Transverse colon (tissue), 4 donors: ENCODE measurements around the gene GNPTAB. TPM values are rescaled to one million over a fixed set of nuclear protein-coding genes. Genes with fewer than 3 reads are reported as not detected.

ENCODE experiments used
- DNase-seq: peaks from one replicate; pipeline ENCODE4 v3.0.0-alpha.2; 2019
- H3K27ac ChIP-seq, 4 donors: fragments of 200-600 bp; sonication (generic); 2 replicates each; pipeline ENCODE4 v1.5.1; 2016 to 2018; ENCODE audit warnings: inconsistent platforms in 4 of 4
- H3K27me3 ChIP-seq: fragments of 200-600 bp; sonication (generic); 2 replicates; pipeline ENCODE4 v1.5.1; 2017; ENCODE audit warnings: inconsistent platforms
- H3K36me3 ChIP-seq, 4 donors: fragments of 200-600 bp; sonication (generic); 2 replicates each; pipeline ENCODE4 v1.5.1; 2017 to 2019; ENCODE audit warnings: inconsistent platforms in 4 of 4
- H3K4me1 ChIP-seq, 4 donors: fragments of 200-600 bp; sonication (generic); 2 replicates each; pipeline ENCODE4 v1.5.1; 2017 to 2020; ENCODE audit warnings: inconsistent platforms in 4 of 4
- H3K4me3 ChIP-seq, 4 donors: fragments of 200-600 bp; sonication (generic); 1 replicate in 1 of 4; 2 replicates in 3 of 4; pipeline versions ENCODE4 v1.5.1 to v1.6.1; 2017 to 2019; ENCODE audit warnings: inconsistent platforms in 4 of 4
- H3K9me3 ChIP-seq, 2 donors: fragments of 200-600 bp; sonication (generic); 2 replicates each; pipeline ENCODE4 v1.5.1; 2017 to 2019; ENCODE audit warnings: inconsistent platforms in 2 of 2
- CTCF ChIP-seq, 5 experiments: fragments of 200-600 bp in 3 of 5; fragments of 450-650 bp in 2 of 5; sonication (generic) in 3 of 5; IDR thresholded peaks; 1 replicate in 2 of 5; 2 replicates in 3 of 5; pipeline ENCODE4 v1.5.1; 2016 to 2017; ENCODE audit warnings: antibody characterized with exemption in 5 of 5, inconsistent platforms in 3 of 5, mild to moderate bottlenecking in 2 of 5, moderate library complexity in 1 of 5
- EP300 ChIP-seq: sonication (generic); formaldehyde crosslinking; IDR thresholded peaks from one replicate; pipeline ENCODE4 v1.6.1; 2017; ENCODE audit warnings: antibody characterized with exemption, low read depth
- POLR2A ChIP-seq: fragments of 450-650 bp; IDR thresholded peaks from one replicate; pipeline ENCODE4 v1.6.1; 2016; ENCODE audit warnings: antibody characterized with exemption, mild to moderate bottlenecking, moderate library complexity
- POLR2AphosphoS5 ChIP-seq, 3 donors: sonication (generic); formaldehyde crosslinking; IDR thresholded peaks; one replicate each; pipeline ENCODE4 v1.6.1; 2016; ENCODE audit warnings: antibody characterized with exemption in 3 of 3
- WGBS, 2 donors: methylation state at CpG; one replicate each; pipeline ENCODE4 v1.1.5; 2018; ENCODE audit warnings: low coverage in 1 of 2; 5-methylcytosine and 5-hydroxymethylcytosine counted together
- in situ Hi-C, 4 donors: fragments of 200-750 bp; cut with MboI; loops; one replicate each; pipeline versions ENCODE4 v1.15.0 to v1.15.1; 2017; ENCODE audit warnings: low sequenced_read_pairs in 3 of 4, low pct_ligation_motif_present in 1 of 4, low pct_unique_long_range_greater_than_20kb in 1 of 4
- intact Hi-C: fragments of 100-400 bp; cut with DNase I; formaldehyde crosslinking; loops from one replicate; pipeline ENCODE4 v1.15.1; 2023; ENCODE audit warnings: low total_unique reads
- small RNA-seq, 4 donors: library from RNA; depleted of rRNA; stranded (forward); fragments of <200 nt; gene quantifications; one replicate each; pipeline ENCODE3, GENCODE V24; 2016
- total RNA-seq, 4 donors: library from RNA; depleted of rRNA; stranded (reverse); fragments of >200 nt; gene quantifications; one replicate each; pipeline ENCODE4 v1.1.0, GENCODE V29; 2016

The GNPTAB gene
- total RNA-seq, 4 donors from 2014 or later: 24.1 to 83.0 (median 64.5) TPM

- Histone ChIP-seq H3K9me3 (no peaks in the 10 kb centered on the region), H3K36me3 (no peaks in the 10 kb centered on the region), H3K4me3 (peak within 1 kb of the TSS; percentile 76 to 92 (median 81)), H3K27me3 (no peaks in the 10 kb centered on the region), H3K27ac (peak within 1 kb of the TSS; percentile 94 to 97 (median 96)), H3K4me1 (peaks cover 11 to 54% (median 44%) of the 10 kb centered on the region in 4 donors)
- TF ChIP-seq EP300: no peak
- no peak for TF ChIP-seq CTCF (IDR thresholded peaks at IDR 0.05)
- peak in 2 of 3 donors; percentile 74 to 75 for TF ChIP-seq POLR2AphosphoS5 (IDR thresholded peaks at IDR 0.05)
- peak; percentile 59 for TF ChIP-seq POLR2A
- in situ Hi-C loops (no loop called here), intact Hi-C loops (no loop called here)
- 0% methylated on average over 6 of the region's 80 CpGs; no CpG with 5 or more reads in 1 of the 2 donors for WGBS, 2 donors
- DNase-seq: peak; percentile 83
These were observed 133.4 kb downstream of the GNPTAB start, which contains the start of gene CHPT1 for GRCh38 chr12:101697197-101697929. TSS of gene CHPT1 (plus strand) at chr12:101697640. CDS start at chr12:101697862, 222 bp downstream.

GRCh38 chr12:101696251-101697196 lies 134.2 kb downstream of the GNPTAB start:
- in situ Hi-C loops (no loop called here), intact Hi-C loops (no loop called here)
- no peaks in the 10 kb centered on the region for H3K36me3 ChIP-seq
- peaks cover 15 to 53% (median 40%) of the 10 kb centered on the region in 4 donors for H3K4me1 ChIP-seq
- peak overlapping the region; percentile 76 to 92 (median 81) for H3K4me3 ChIP-seq
- no peak for TF ChIP-seq CTCF (IDR thresholded peaks at IDR 0.05)
- TF ChIP-seq POLR2AphosphoS5 (IDR thresholded peaks at IDR 0.05): peak in 1 of 3 donors; percentile 65
- H3K9me3 ChIP-seq: no peaks in the 10 kb centered on the region
- H3K27me3 ChIP-seq: no peaks in the 10 kb centered on the region
- peak; percentile 60 for DNase-seq
- 30 to 57% methylated on average over 9 to 18 of the region's 18 CpGs for WGBS, 2 donors
- peak overlapping the region; percentile 94 to 97 (median 96) for H3K27ac ChIP-seq

- intact Hi-C loops: no loop called here
- H3K4me1 ChIP-seq: peaks cover 16 to 51% (median 40%) of the 10 kb centered on the region in 4 donors
- in situ Hi-C loops: no loop called here
- H3K27ac ChIP-seq: peak overlapping the region; percentile 94 to 97 (median 96)
- TF ChIP-seq CTCF (IDR thresholded peaks at IDR 0.05): no peak
- TF ChIP-seq POLR2AphosphoS5 (IDR thresholded peaks at IDR 0.05): peak in 1 of 3 donors; percentile 12
- no peaks in the 10 kb centered on the region for H3K27me3 ChIP-seq
- no peak for DNase-seq
- no peaks in the 10 kb centered on the region for H3K36me3 ChIP-seq
- H3K9me3 ChIP-seq: no peaks in the 10 kb centered on the region
- WGBS, 2 donors: 50 to 60% methylated on average over 1 of the region's 1 CpG
- no peak overlapping the region for H3K4me3 ChIP-seq
These were observed 135.1 kb downstream of the GNPTAB start for GRCh38 chr12:101695706-101696105.

Small RNAs within 50 kb of the gene (small RNA-seq; reads per million reads assigned to genes)
- gene RNA5SP368: 0 reads per million in 4 donors
- 0 reads per million in 4 donors for gene RNA5SP369
- 0 reads per million in 4 donors for gene RNU6-101P
- gene RNU6-1183P: 0 to 0.12 (median 0) reads per million in 4 donors
- 0 reads per million in 4 donors for gene RNU6-172P
- 0 reads per million in 4 donors for gene RNY1P16

Other genes starting within 250 kb of the GNPTAB start
- 100 to 1,000 TPM in 3 of 4 donors, not detected in 1; 151 to 247 (median 182) TPM for gene MYBPC1, start 236.0 kb downstream of the GNPTAB start, total RNA-seq
- 100 to 1,000 TPM; 114 to 215 (median 138) TPM for gene CHPT1, start 133.3 kb downstream of the GNPTAB start, total RNA-seq
- under 1 TPM in 1 of 4 donors, not detected in 3; 0.16 TPM for gene SYCP3, start 91.5 kb downstream of the GNPTAB start, total RNA-seq
- 10 to 100 TPM in 2 of 4 donors, 1 to 10 TPM in 2; 3.7 to 20.1 (median 8.7) TPM for gene DRAM1, start 46.6 kb upstream of the GNPTAB start, total RNA-seq
- gene WASHC3, start 231.0 kb upstream of the GNPTAB start, total RNA-seq: 10 to 100 TPM; 18.7 to 78.6 (median 52.3) TPM